Activated gamma-delta T cell treated with anti-CD3 and anti-CD28 coated beads, Interleukin-2, amount 50 U/mL, for 16 hours (primary cell): ENCODE measurements around the gene EDIL3.
"Not testable (repeated sequence)": the region's sequence is repeated elsewhere in the genome, so short reads cannot be mapped to it uniquely, and the experiment has no call there.

ENCODE experiments used
- DNase-seq: peaks from one replicate; pipeline ENCODE4 v3.0.0-alpha.2; 2020; ENCODE audit warnings: low read depth

Gene EDIL3

GRCh38 chr5:84299959-84300358 is 84.7 kb downstream of the EDIL3 start:
- DNase-seq, result no peak

- no peak for DNase-seq
Observed at GRCh38 chr5:84298628-84299027, 86.1 kb downstream of the EDIL3 start.

DNA sequence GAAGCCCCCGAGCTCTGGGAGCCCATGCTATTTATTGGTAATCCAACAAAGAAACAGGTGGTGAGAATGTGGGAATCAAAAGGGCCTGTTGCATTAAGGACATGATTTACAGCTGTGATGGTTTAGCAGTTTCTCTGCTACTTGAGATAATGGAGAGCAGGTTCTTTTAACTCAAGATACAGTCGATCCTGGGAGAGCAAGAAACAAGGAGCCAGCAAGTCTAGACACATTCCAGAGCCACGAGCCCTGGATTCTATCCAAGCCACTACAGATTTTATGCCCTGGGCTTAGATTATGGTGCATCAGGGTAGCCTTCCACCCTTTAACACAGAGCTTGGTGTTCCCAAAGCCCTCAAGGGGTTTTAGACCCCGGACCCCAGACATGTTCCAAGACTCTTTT is 87.0 kb downstream of the EDIL3 start:
- DNase-seq, result not testable (repeated sequence)

- DNase-seq, result no peak
Observed at GRCh38 chr5:84292788-84293653, 91.7 kb downstream of the EDIL3 start.

DNA sequence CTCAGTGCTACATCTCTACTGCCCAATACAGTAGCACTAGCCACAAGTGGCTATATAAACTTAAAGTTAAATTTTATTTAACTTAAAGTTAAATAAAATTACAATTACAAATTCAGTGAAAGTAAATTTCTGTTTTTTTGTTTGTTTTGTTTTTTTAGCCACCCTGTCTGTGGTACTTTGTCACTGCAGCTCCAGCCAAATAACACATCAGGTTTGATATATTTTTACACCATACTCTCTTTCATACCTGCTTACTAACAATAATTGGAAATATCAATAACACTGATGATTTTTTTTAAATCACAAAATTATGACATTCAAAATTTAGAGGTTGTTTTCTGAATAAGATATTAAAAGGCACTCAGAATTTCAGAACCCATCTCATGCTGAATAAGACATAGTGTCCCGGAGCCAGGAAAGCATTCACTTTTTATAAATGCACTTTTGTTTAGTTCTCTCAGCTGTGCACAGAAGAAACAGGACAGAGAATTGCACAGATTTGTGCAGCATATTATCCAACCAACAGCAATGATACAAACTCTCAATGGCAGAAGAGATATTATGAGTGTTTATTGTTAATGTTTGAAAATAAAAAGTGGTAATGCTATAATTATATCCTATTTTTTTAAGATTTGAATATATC is 92.6 kb downstream of the EDIL3 start:
- no peak for DNase-seq

- no peak for DNase-seq
Observed at GRCh38 chr5:84290673-84291072, 94.0 kb downstream of the EDIL3 start.

- DNase-seq, result no peak
Observed at GRCh38 chr5:84290161-84290560, 94.5 kb downstream of the EDIL3 start.

- DNase-seq, result no peak
Observed at GRCh38 chr5:84287951-84288350, 96.7 kb downstream of the EDIL3 start.

DNA sequence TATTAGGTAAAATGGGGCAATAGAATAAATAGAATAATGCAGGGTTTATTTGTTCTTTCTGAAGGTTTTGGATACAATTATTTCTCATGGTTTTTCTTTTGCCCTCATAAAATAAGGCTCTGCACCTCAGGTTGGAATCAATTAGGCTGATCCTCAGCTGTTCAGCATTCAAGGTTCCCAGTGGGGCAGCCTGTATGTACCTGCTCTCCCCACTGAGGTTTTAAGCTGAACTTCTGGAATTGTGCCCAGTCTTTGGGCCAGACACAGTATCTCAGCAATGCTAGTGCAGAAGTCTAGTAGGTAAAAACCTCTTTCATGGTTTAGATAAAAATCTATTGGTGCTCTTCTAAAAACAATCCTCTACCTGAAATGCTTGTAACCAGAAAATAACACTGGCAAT is 98.0 kb downstream of the EDIL3 start:
- DNase-seq, result no peak

DNA sequence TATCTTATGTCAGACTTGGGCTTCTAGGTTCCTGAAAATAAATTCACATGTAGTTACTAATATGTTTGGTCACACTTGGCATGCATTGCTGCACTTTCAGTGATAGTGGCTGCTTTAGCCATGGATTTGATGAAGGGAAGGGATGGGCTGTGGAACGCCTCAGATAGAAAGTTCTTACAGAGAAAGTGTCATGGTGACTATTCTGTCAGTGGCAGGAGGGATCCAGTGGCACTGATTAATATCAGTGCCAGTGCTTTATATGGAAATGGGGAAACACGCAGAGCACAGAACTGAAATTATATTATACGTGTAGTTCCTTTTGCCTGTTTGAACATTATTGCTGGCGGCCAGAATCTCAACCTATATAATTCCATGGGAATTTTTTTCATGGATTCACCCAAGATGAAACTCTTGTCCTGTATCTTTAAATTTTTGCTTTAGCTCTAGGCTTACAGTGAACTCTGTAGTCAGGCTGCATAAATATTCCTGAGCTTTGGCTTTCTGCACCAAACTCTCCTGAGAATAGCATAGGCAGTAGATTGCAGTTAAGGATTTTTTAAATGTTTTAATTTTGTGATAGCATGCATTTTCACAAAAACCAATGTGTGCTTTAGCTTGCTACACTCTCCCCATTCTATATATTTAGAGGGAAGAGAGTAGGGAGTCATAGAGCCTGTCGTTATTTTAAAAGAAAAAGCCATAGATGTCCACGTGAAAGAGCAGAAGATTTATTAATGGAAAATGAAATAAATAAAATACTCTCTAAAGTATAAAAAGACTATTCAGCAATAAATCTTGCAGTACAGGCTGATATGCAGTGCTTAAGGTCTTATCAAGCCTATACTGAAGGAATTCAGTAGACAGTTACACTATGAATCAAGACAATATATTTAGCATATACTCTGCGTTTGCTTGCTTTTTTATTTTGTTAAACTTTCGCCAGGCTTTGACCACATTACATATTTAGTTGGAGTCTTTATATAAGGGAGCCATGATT is 98.7 kb downstream of the EDIL3 start:
- DNase-seq, result no peak

DNA sequence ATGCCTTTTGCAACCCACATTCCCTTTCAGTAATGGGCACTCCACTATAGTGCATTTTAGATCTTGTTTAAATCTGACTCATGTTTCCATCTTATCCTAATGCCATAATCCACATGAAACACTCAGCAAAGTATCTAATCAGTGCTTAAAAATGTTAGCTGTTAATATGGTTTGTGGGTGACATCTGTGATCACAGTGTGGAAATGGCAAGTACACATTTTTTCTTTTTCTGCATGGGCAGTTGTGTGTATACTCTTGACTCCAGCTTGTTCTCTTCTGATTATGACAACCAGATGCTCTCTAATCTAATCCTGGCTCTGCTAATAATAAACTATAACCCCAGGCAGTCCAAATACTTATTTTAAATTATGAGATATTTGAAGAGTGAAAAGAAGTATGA is 103.3 kb downstream of the EDIL3 start:
- DNase-seq, result no peak

DNA sequence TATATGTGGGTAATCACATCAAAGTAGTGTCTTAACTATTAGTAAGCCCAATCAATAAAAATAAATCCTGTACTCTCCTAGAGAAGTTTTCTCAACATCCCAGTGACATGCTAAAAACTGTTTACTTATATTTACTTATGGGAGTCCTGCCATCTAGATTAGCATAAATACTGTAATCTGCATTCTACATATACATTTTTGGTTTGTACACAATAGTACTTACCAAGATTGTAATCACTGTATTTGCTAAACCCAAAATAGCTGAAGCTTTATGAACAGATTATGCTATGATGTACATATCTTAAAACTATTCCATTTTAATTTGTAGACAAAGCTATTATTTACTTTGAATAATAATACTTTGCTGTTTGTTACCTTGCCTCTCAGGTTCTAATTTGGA is 105.4 kb downstream of the EDIL3 start:
- no peak for DNase-seq

DNA sequence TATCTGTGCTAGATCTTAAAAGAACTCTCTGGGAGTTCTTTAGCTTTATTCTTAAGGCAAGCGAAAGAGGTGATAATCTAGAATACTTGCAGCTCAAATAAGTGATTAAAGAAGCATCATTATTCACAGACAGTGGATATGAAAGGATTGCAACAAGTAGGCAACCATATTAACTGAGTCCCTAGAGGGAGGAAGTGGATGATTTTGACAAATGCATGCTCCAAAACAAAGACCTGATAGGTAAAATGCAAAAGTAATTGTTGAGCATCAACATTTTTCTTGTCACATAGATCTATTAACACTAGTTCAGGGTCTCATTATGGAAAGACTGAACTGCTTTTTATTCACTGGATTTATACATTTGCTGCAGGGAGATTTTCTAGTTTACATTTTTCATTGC is 109.1 kb downstream of the EDIL3 start:
- DNase-seq, result no peak

DNA sequence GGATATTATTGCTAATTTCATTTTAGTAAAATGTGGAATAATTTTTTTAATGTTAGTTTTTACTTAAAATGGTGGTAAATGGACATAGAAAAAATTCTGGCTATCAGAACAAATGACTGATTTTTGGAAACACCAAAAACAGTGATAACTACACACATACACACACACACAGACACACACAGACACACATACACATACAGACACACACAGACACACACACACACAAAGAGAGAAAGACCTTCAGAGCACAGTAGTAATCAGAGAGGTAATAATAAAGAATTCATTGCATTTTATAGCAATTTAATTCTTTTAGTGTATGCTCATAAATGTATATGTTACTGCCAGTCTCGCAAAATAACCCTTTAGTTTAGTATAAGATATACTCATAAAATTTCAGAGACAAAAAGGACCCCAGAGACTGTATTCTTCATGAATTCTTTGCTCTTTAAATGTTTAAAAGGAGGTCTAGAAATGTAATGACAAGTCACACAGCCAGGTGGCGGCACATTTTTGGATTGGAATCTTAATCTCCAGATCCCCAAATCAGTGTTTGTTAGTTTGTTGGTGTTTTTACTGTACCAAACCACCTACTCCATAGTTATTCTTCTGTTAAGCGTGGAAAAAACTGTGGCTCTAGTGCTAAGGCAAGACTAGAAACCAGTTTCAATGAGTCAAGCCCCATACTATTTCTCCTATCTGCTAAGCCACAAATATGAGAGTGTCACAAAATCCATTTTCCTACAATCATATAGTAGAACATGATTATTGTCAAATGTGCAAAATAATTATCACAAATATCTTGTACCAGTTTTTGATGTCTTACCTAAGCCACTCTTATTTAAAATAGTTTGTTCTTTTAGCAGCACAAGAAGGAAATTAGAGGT is 109.9 kb downstream of the EDIL3 start:
- no peak for DNase-seq

GRCh38 chr5:84273517-84273883 is 111.2 kb downstream of the EDIL3 start:
- DNase-seq, result no peak

DNA sequence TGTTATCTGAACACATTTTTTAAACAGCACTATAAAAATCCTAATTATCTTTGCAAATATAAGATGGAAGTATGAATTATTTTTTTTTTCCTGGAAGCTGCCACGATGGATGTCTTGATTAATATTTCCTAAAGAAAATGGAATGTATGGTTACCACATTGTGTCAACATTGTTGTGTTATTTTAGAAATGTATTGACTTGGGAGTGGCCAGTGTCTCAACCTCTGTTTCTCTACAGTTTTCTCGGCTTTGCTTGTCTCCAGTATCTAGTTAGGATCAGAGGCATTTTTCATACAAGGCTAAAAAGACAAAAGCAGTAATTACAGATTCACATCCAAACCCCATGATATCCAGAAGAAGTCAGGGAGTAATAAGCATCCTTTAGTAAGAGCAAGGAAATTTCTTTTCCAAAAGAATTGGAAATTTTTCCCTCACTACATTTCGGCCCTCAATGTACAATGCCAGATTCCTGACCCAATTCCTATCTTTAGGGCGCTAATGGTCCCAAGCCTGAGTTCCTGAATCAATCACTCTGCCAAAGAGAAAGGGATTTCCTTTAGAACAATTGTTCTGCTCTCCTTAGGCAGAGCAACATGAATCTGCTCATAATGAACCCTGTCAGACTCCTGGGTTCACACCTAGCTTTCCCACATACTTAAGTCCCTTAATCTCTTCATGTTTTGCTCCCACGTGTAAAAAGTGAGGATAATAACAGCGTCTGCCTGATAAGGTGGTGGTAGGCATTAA is 111.7 kb downstream of the EDIL3 start:
- DNase-seq, result no peak

DNA sequence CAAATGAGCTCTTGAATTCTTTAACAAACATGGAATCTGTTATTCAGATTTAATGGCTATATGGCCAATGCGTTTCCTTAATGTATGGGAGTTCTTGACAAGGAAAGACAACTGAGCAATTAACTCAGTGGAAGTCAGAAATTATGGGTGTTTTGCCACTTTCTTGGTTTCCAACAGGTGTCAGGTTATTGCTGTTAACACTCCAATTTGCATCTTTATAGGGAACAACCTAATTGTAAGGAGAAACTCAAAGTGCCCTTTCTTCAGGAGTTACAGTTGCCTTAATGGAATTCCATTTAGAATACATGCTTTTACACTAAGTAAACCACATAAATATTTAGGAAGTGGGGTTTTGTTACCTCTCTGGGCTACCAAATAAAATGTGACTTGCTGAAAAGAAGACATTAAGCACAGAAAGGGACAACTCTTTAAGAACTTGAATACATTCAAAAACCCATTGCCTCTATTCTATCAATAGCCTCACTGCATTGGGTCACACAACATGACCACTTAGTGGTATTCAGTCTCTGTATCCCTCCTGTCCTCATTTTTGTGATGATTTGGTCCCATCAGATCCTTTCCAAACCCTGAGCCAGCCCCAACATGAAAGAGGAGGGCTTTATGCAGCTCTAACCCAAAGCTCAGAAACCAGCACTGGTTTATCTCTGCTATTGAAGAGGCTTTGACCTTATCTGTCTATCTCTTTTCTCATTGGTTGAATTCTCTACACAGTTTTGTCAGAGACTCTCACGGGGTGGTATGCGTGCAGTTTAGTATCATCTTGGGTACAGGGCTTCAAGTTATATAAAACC is 118.7 kb downstream of the EDIL3 start:
- DNase-seq, result no peak

DNA sequence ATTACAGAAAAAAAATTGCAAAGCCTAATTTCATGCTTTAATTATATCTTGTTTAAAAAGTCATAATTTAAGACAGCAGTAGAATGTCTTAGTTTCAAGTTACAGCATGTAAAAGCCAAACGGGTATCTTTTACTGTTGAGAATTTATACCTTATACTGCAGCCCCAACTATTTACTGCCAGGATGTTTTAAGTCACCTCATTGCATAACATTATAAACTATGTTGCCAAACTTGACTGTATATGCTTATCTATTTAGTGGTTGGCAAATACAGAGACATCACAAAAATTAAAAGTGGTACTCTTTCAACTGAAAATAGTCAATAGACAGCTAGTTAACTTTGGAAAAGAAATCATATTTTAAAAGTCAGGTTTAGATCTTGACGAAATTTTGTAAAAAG is 119.5 kb downstream of the EDIL3 start:
- DNase-seq, result no peak

DNA sequence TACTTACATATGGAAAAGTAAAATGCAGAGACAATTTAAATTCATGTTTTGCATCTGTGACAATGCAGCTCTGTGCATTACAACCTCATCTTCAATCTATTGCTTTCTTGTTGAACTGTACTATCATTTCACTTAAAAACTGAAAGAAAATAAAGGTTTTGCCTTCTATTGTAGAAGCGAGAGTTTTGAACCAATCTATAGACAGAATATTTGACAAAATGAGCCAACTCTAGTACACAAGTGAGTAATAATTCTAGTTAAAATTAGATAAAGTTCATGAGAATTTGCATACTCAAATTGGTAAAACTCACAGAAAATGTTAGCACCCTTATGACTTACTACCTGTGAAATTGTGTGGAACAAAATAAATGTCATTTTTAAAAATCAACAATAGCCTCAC is 123.7 kb downstream of the EDIL3 start:
- DNase-seq, result no peak

GRCh38 chr5:84260140-84260539 is 124.5 kb downstream of the EDIL3 start:
- no peak for DNase-seq
